GM12873 (cell line): ENCODE data around the gene INSC.

Experiments
- CTCF ChIP-seq: IDR thresholded peaks from 2 replicates; pipeline ENCODE4 v1.5.1; 2012; ENCODE audit warnings: low read depth, mild to moderate bottlenecking, moderate library complexity, low read length, control low read depth; ENCODE audit not compliant: insufficient read depth; ENCODE audit errors: missing control alignments

Gene INSC

GRCh38 chr11:15217416-15217815 lies 102.7 kb downstream of the INSC start:
- no peak for TF ChIP-seq CTCF

- no peak for TF ChIP-seq CTCF
These were observed 108.1 kb downstream of the INSC start for GRCh38 chr11:15222777-15223176.

- no peak for TF ChIP-seq CTCF
These were observed 108.6 kb downstream of the INSC start for GRCh38 chr11:15223318-15223717.

GRCh38 chr11:15224466-15224865 lies 109.7 kb downstream of the INSC start:
- TF ChIP-seq CTCF = no peak

GRCh38 chr11:15227011-15227410 lies 112.3 kb downstream of the INSC start:
- no peak for TF ChIP-seq CTCF

GRCh38 chr11:15228331-15228849 lies 113.7 kb downstream of the INSC start:
- no peak for TF ChIP-seq CTCF

GRCh38 chr11:15229069-15229468 lies 114.3 kb downstream of the INSC start:
- TF ChIP-seq CTCF = no peak

GRCh38 chr11:15232496-15232895 lies 117.8 kb downstream of the INSC start:
- TF ChIP-seq CTCF = no peak
